Spleen (tissue), 11 donors: ENCODE results near the gene CSMD2. TPM values are rescaled to one million over a fixed set of nuclear protein-coding genes. Genes with fewer than 3 reads are reported as not detected.

Experiments used
- DNase-seq: peaks from one replicate; pipeline ENCODE4 v3.0.0-alpha.2; 2020
- H3K27ac ChIP-seq, 8 donors: fragments of 200-600 bp; sonication (generic) in 7 of 8; 1 replicate in 4 of 8; 2 replicates in 4 of 8; pipeline versions ENCODE4 v1.5.0 to v1.8.0; 2016 to 2021; ENCODE audit warnings: inconsistent platforms in 4 of 8, mild to moderate bottlenecking in 4 of 8, moderate library complexity in 1 of 8
- H3K27me3 ChIP-seq, 7 donors: fragments of 200-600 bp; sonication (generic) in 6 of 7; replicated peaks in 1 of 7; 1 replicate in 4 of 7; 2 replicates in 3 of 7; pipeline versions ENCODE4 v1.5.0 to v1.8.0; 2016 to 2021; ENCODE audit warnings: inconsistent platforms in 3 of 7, mild to moderate bottlenecking in 1 of 7
- H3K36me3 ChIP-seq, 6 donors: fragments of 200-600 bp; sonication (generic) in 5 of 6; 1 replicate in 4 of 6; 2 replicates in 2 of 6; pipeline versions ENCODE4 v1.5.0 to v1.8.0; 2016 to 2021; ENCODE audit warnings: inconsistent platforms in 2 of 6
- H3K4me1 ChIP-seq, 6 donors: fragments of 200-600 bp; sonication (generic) in 5 of 6; 1 replicate in 3 of 6; 2 replicates in 3 of 6; pipeline versions ENCODE4 v1.5.0 to v1.8.0; 2016 to 2021; ENCODE audit warnings: inconsistent platforms in 3 of 6
- H3K4me3 ChIP-seq, 8 donors: fragments of 200-600 bp; sonication (generic) in 7 of 8; 1 replicate in 4 of 8; 2 replicates in 4 of 8; pipeline versions ENCODE4 v1.5.0 to v1.8.0; 2016 to 2021; ENCODE audit warnings: inconsistent platforms in 4 of 8, mild to moderate bottlenecking in 4 of 8, moderate library complexity in 2 of 8
- H3K9me3 ChIP-seq, 8 donors: fragments of 200-600 bp; sonication (generic) in 7 of 8; 1 replicate in 4 of 8; 2 replicates in 4 of 8; pipeline versions ENCODE4 v1.5.0 to v1.8.0; 2016 to 2021; ENCODE audit warnings: inconsistent platforms in 4 of 8
- POLR2A ChIP-seq, 3 donors: fragments of 450-650 bp; IDR thresholded peaks; one replicate each; pipeline ENCODE4 v1.5.1; 2017; ENCODE audit warnings: antibody characterized with exemption in 3 of 3, mild to moderate bottlenecking in 1 of 3
- POLR2AphosphoS5 ChIP-seq, 3 donors: sonication (generic); formaldehyde crosslinking; IDR thresholded peaks; one replicate each; pipeline ENCODE4 v1.5.1; 2017; ENCODE audit warnings: antibody characterized with exemption in 3 of 3
- WGBS, 5 donors: extraction: QIAGEN DNeasy Blood & Tissue Kit in 3 of 5; methylation state at CpG; one replicate each; pipeline versions ENCODE4 v1.1.5 to v1.1.7; 2013 to 2018; 5-methylcytosine and 5-hydroxymethylcytosine counted together
- intact Hi-C: fragments of 100-400 bp; cut with DNase I; formaldehyde crosslinking; loops from one replicate; pipeline ENCODE4 v1.15.0; 2023; ENCODE audit warnings: low total_unique reads
- polyA plus RNA-seq, 3 donors: library from polyadenylated mRNA; stranded (reverse); fragments of 200-250 nt; gene quantifications; one replicate each; pipeline ENCODE4 v1.2.1, GENCODE V29; 2013
- total RNA-seq, 7 donors: library from RNA; depleted of rRNA in 3 of 7; stranded (reverse); fragments of >200 nt in 3 of 7; fragmentation: NEBNext Ultra II Directional in 4 of 7; extraction: Animal tissue kit (Norgen Biotek cat#: 25700) in 4 of 7; gene quantifications; one replicate each; pipeline versions ENCODE4 v1.1.0 to v1.2.1, GENCODE V29; 2016 to 2021
- TF ChIP-seq, protein P1 (sequence below), 11 experiments: fragments of 200-600 bp in 7 of 11; fragments of 450-650 bp in 4 of 11; sonication (generic) in 4 of 11; IDR thresholded peaks in 8 of 11; conservative IDR thresholded peaks in 3 of 11; 1 replicate in 7 of 11; 2 replicates in 4 of 11; pipeline versions ENCODE4 v1.4.0 to v1.8.0; 2016 to 2021; ENCODE audit warnings: antibody characterized with exemption in 11 of 11, inconsistent platforms in 4 of 11, mild to moderate bottlenecking in 1 of 11
- donor health status: healthy with polysubstance abuse.
- donor health status: DM: no; HTN: no; CAD: no; lungs with moderate emphysema.
- donor health status: DM: no; HTN: no; CAD: no.
- donor health status: Bipolar disorder and iron deficiency.
- donor health status: healthy.
- donor health status: DM: no; HTN: no; CAD: no.
- donor health status: DM: yes; HTN: yes; CAD: no.

Gene CSMD2
- total and polyA plus RNA-seq, 10 donors = 0.12 to 2.7 (median 0.96) TPM

- TF ChIP-seq POLR2AphosphoS5 (IDR thresholded peaks at IDR 0.05) = no peak
- no peak for TF ChIP-seq POLR2A (IDR thresholded peaks at IDR 0.05)
- TF ChIP-seq, protein P1, sequence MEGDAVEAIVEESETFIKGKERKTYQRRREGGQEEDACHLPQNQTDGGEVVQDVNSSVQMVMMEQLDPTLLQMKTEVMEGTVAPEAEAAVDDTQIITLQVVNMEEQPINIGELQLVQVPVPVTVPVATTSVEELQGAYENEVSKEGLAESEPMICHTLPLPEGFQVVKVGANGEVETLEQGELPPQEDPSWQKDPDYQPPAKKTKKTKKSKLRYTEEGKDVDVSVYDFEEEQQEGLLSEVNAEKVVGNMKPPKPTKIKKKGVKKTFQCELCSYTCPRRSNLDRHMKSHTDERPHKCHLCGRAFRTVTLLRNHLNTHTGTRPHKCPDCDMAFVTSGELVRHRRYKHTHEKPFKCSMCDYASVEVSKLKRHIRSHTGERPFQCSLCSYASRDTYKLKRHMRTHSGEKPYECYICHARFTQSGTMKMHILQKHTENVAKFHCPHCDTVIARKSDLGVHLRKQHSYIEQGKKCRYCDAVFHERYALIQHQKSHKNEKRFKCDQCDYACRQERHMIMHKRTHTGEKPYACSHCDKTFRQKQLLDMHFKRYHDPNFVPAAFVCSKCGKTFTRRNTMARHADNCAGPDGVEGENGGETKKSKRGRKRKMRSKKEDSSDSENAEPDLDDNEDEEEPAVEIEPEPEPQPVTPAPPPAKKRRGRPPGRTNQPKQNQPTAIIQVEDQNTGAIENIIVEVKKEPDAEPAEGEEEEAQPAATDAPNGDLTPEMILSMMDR (IDR thresholded peaks at IDR 0.05 in 8 of 11, conservative IDR thresholded peaks at IDR 0.05 in 3 of 11) = no peak
Observed at GRCh38 chr1:33500547-33500946, 664.5 kb downstream of the CSMD2 start.

GRCh38 chr1:33497410-33497809, 667.6 kb downstream of the CSMD2 start:
- intact Hi-C loops = no loop called here
- WGBS, 5 donors = 90 to 100% (median 95%) methylated on average over 1 of the region's 1 CpG

More at GRCh38 chr1:33500547-33500946, 664.5 kb downstream of the CSMD2 start:
- WGBS, 5 donors = 70 to 76% (median 73%) methylated on average over 4 of the region's 4 CpGs
- H3K4me3 ChIP-seq = no peak overlapping the region
- DNase-seq = no peak
- no peaks in the 10 kb centered on the region for H3K4me1 ChIP-seq
- H3K27me3 ChIP-seq = no peaks in the 10 kb centered on the region
- peaks cover 0 to 14% (median 0%) of the 10 kb centered on the region in 6 donors for H3K36me3 ChIP-seq
- peaks cover 0 to 34% (median 17%) of the 10 kb centered on the region in 8 donors for H3K9me3 ChIP-seq
- H3K27ac ChIP-seq = no peak overlapping the region
- intact Hi-C loops = no loop called here

DNA sequence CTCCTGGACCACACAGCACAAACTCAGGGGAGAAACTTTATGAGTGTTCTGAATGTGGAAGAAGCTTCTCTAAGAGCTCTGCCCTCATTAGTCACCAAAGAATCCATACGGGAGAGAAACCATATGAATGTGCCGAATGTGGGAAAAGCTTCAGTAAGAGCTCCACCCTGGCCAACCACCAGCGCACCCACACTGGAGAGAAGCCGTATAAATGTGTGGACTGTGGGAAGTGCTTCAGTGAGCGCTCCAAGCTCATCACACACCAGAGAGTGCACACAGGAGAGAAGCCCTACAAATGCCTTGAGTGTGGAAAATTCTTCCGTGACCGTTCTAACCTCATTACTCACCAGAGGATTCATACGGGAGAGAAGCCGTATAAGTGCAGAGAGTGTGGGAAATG, 670.1 kb downstream of the CSMD2 start:
- Histone ChIP-seq H3K9me3 (peaks cover 15 to 77% (median 45%) of the 10 kb centered on the region in 8 donors), H3K27ac (no peak overlapping the region), H3K4me3 (no peak overlapping the region), H3K4me1 (no peaks in the 10 kb centered on the region), H3K36me3 (peaks cover 11 to 70% (median 45%) of the 10 kb centered on the region in 6 donors), H3K27me3 (no peaks in the 10 kb centered on the region)
- 95 to 98% (median 97%) methylated on average over 8 to 9 of the region's 9 CpGs for WGBS, 5 donors
- no peak for DNase-seq
- intact Hi-C loops = no loop called here
- TF ChIP-seq POLR2A (IDR thresholded peaks at IDR 0.05) (no peak), POLR2AphosphoS5 (IDR thresholded peaks at IDR 0.05) (no peak)
- TF ChIP-seq, protein P1 (IDR thresholded peaks at IDR 0.05 in 8 of 11, conservative IDR thresholded peaks at IDR 0.05 in 3 of 11) = no peak

More at GRCh38 chr1:33497410-33497809, 667.6 kb downstream of the CSMD2 start:
- peaks cover 15 to 64% (median 45%) of the 10 kb centered on the region in 8 donors for H3K9me3 ChIP-seq
- no peak for DNase-seq
- no peak overlapping the region for H3K27ac ChIP-seq
- TF ChIP-seq POLR2AphosphoS5 (IDR thresholded peaks at IDR 0.05) (no peak), POLR2A (IDR thresholded peaks at IDR 0.05) (no peak)
- TF ChIP-seq, protein P1 (IDR thresholded peaks at IDR 0.05 in 8 of 11, conservative IDR thresholded peaks at IDR 0.05 in 3 of 11) = no peak
- peaks cover 7 to 46% (median 26%) of the 10 kb centered on the region in 6 donors for H3K36me3 ChIP-seq
- no peaks in the 10 kb centered on the region for H3K27me3 ChIP-seq
- no peaks in the 10 kb centered on the region for H3K4me1 ChIP-seq
- no peak overlapping the region for H3K4me3 ChIP-seq

- no peaks in the 10 kb centered on the region for H3K27me3 ChIP-seq
- intact Hi-C loops = no loop called here
- 91 to 98% (median 94%) methylated on average over 2 of the region's 2 CpGs for WGBS, 5 donors
- no peak overlapping the region for H3K27ac ChIP-seq
- no peak for TF ChIP-seq POLR2A (IDR thresholded peaks at IDR 0.05)
- TF ChIP-seq POLR2AphosphoS5 (IDR thresholded peaks at IDR 0.05) = no peak
- TF ChIP-seq, protein P1 (IDR thresholded peaks at IDR 0.05 in 8 of 11, conservative IDR thresholded peaks at IDR 0.05 in 3 of 11) = no peak
- no peak overlapping the region for H3K4me3 ChIP-seq
- H3K9me3 ChIP-seq = peaks cover 0 to 48% (median 27%) of the 10 kb centered on the region in 8 donors
- no peaks in the 10 kb centered on the region for H3K4me1 ChIP-seq
- H3K36me3 ChIP-seq = peaks cover 4 to 80% (median 47%) of the 10 kb centered on the region in 6 donors
- DNase-seq = no peak
Observed at GRCh38 chr1:33488624-33489023, 676.4 kb downstream of the CSMD2 start.
